Measurements from ENCODE around the gene SCAP. TPM values are rescaled to one million over a fixed set of nuclear protein-coding genes. Genes with fewer than 3 reads are reported as not detected.

The SCAP gene
- total and polyA plus RNA-seq, 2 of the 13 experiments (the other 11 are each of a cell fraction or from before 2014, with no cell fraction given) = 40.4 to 53.3 TPM

DNA sequence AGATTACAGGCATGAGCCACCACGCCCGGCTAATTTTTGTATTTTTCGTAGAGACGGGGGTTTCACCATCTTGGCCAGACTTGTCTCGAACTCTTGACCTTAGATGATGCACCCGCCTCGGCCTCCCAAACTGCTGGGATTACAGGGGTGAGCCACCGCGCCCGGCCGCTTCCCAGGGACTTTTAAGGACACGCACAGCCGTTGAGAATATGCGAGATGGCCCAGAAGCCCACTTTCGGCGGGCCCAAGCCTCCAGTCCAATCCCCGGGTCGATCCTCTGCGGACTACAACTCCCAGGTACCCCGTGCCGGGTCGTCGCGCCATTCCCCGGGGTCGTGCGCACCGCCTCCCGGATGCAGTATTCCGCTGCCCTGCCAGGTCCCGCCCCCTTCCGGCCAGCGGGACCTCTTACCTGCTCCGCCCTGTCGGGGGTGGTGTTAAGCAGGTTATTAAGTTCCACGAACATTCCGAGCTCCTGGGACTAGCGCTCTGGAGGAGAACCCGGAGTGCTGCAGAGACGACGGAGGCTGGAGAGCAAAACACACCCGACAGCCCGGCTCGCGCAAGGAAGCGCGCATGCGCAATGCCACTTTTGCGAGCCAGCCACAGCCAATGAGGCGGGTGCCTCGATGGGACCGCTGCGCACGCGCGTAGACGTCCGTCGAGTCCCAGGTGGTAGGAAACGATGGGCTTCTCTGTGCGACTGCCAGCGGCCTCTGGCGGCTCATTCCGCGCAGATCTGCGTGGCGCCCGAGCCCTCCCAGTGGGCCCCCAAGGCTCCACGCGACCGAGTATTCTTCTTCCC lies 37.6 kb upstream of the SCAP start, which contains the start of gene ELP6 (continued):
- TF ChIP-seq, protein P1, sequence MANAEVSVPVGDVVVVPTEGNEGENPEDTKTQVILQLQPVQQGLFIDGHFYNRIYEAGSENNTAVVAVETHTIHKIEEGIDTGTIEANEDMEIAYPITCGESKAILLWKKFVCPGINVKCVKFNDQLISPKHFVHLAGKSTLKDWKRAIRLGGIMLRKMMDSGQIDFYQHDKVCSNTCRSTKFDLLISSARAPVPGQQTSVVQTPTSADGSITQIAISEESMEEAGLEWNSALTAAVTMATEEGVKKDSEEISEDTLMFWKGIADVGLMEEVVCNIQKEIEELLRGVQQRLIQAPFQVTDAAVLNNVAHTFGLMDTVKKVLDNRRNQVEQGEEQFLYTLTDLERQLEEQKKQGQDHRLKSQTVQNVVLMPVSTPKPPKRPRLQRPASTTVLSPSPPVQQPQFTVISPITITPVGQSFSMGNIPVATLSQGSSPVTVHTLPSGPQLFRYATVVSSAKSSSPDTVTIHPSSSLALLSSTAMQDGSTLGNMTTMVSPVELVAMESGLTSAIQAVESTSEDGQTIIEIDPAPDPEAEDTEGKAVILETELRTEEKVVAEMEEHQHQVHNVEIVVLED (CRISPR knock-in tag; IDR thresholded peaks at IDR 0.05; ENCODE audit: borderline replicate concordance) = peak; percentile 97
- TF ChIP-seq, protein P2, sequence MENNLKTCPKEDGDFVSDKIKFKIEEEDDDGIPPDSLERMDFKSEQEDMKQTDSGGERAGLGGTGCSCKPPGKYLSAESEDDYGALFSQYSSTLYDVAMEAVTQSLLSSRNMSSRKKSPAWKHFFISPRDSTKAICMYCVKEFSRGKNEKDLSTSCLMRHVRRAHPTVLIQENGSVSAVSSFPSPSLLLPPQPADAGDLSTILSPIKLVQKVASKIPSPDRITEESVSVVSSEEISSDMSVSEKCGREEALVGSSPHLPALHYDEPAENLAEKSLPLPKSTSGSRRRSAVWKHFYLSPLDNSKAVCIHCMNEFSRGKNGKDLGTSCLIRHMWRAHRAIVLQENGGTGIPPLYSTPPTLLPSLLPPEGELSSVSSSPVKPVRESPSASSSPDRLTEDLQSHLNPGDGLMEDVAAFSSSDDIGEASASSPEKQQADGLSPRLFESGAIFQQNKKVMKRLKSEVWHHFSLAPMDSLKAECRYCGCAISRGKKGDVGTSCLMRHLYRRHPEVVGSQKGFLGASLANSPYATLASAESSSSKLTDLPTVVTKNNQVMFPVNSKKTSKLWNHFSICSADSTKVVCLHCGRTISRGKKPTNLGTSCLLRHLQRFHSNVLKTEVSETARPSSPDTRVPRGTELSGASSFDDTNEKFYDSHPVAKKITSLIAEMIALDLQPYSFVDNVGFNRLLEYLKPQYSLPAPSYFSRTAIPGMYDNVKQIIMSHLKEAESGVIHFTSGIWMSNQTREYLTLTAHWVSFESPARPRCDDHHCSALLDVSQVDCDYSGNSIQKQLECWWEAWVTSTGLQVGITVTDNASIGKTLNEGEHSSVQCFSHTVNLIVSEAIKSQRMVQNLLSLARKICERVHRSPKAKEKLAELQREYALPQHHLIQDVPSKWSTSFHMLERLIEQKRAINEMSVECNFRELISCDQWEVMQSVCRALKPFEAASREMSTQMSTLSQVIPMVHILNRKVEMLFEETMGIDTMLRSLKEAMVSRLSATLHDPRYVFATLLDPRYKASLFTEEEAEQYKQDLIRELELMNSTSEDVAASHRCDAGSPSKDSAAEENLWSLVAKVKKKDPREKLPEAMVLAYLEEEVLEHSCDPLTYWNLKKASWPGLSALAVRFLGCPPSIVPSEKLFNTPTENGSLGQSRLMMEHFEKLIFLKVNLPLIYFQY (CRISPR knock-in tag; IDR thresholded peaks at IDR 0.05; ENCODE audit: borderline replicate concordance) = peak; percentile 44; the same call in 1 of the 2 replicates
- TF ChIP-seq SRSF1 (optimal IDR thresholded peaks at IDR 0.05; ENCODE audit: low read depth, low read length) = peak; percentile 41
- 0 out of 2 replicates have a peak, but pooled peaks have one; percentile 10 for TF ChIP-seq HMG20B (CRISPR knock-in tag; conservative IDR thresholded peaks at IDR 0.05)
- TF ChIP-seq, protein P3, sequence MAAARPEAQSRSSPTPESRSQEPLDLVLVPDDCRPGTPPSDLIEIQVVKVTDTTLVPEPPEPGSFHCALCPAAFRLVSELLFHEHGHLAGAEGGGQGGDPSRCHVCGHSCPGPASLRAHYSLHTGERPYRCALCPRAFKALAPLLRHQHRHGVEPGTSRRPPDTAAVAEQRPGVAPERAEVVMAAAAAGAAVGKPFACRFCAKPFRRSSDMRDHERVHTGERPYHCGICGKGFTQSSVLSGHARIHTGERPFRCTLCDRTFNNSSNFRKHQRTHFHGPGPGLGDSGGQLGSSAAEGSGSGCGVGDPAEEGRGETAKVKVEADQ (CRISPR knock-in tag; IDR thresholded peaks at IDR 0.05; ENCODE audit: borderline replicate concordance) = peak; percentile 90
- TF ChIP-seq U2AF2 (IDR thresholded peaks at IDR 0.05; ENCODE audit: low read depth, low read length) = no peak
- TF ChIP-seq GABPA (IDR thresholded peaks at IDR 0.05; ENCODE audit: low read depth, low read length) = peak; percentile 94
- TF ChIP-seq GABPA (CRISPR knock-in tag; IDR thresholded peaks at IDR 0.05; ENCODE audit: low read depth) = peak; percentile 98
- TF ChIP-seq ZBTB8A (CRISPR knock-in tag; IDR thresholded peaks at IDR 0.05; ENCODE audit: borderline replicate concordance, low read depth) = no peak
- TF ChIP-seq ZNF672 (CRISPR knock-in tag; IDR thresholded peaks at IDR 0.05) = no peak
- peak; percentile 80 for TF ChIP-seq POGZ (CRISPR knock-in tag; IDR thresholded peaks at IDR 0.05)
- TF ChIP-seq, protein P4, sequence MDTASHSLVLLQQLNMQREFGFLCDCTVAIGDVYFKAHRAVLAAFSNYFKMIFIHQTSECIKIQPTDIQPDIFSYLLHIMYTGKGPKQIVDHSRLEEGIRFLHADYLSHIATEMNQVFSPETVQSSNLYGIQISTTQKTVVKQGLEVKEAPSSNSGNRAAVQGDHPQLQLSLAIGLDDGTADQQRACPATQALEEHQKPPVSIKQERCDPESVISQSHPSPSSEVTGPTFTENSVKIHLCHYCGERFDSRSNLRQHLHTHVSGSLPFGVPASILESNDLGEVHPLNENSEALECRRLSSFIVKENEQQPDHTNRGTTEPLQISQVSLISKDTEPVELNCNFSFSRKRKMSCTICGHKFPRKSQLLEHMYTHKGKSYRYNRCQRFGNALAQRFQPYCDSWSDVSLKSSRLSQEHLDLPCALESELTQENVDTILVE (CRISPR knock-in tag; IDR thresholded peaks at IDR 0.05) = peak; percentile 78; the same call in 1 of the 2 replicates
- peak; percentile 80 for TF ChIP-seq POLR2AphosphoS5 (IDR thresholded peaks at IDR 0.05; ENCODE audit: low read depth, low read length)
- TF ChIP-seq, protein P5, sequence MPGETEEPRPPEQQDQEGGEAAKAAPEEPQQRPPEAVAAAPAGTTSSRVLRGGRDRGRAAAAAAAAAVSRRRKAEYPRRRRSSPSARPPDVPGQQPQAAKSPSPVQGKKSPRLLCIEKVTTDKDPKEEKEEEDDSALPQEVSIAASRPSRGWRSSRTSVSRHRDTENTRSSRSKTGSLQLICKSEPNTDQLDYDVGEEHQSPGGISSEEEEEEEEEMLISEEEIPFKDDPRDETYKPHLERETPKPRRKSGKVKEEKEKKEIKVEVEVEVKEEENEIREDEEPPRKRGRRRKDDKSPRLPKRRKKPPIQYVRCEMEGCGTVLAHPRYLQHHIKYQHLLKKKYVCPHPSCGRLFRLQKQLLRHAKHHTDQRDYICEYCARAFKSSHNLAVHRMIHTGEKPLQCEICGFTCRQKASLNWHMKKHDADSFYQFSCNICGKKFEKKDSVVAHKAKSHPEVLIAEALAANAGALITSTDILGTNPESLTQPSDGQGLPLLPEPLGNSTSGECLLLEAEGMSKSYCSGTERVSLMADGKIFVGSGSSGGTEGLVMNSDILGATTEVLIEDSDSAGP (CRISPR knock-in tag; IDR thresholded peaks at IDR 0.05; ENCODE audit: borderline replicate concordance) = peak; percentile 78; the same call in 1 of the 2 replicates
- TF ChIP-seq ZNF430 (CRISPR knock-in tag; IDR thresholded peaks at IDR 0.05) = 0 out of 2 replicates have a peak, but pooled peaks have one; percentile 41
- TF ChIP-seq, protein P6, sequence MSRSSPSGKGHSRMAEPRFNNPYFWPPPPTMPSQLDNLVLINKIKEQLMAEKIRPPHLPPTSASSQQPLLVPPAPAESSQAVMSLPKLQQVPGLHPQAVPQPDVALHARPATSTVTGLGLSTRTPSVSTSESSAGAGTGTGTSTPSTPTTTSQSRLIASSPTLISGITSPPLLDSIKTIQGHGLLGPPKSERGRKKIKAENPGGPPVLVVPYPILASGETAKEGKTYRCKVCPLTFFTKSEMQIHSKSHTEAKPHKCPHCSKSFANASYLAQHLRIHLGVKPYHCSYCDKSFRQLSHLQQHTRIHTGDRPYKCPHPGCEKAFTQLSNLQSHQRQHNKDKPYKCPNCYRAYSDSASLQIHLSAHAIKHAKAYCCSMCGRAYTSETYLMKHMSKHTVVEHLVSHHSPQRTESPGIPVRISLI (CRISPR knock-in tag; IDR thresholded peaks at IDR 0.05; ENCODE audit: borderline replicate concordance) = no peak; the same call in 1 of the 2 replicates
- TF ChIP-seq ZSCAN20 (CRISPR knock-in tag; IDR thresholded peaks at IDR 0.05; ENCODE audit: borderline replicate concordance) = peak; percentile 78

Measured in HepG2 (cell line).